Endodermal cell (in vitro differentiated cells): ENCODE data around the gene NUP210. TPM values are rescaled to one million over a fixed set of nuclear protein-coding genes. Genes with fewer than 3 reads are reported as not detected.

Experiments
- DNase-seq: peaks from one replicate; pipeline ENCODE4 v3.0.0-alpha.2; 2017
- H3K27ac ChIP-seq: 2 replicates; pipeline ENCODE4 v1.5.1; 2013; ENCODE audit warnings: mild to moderate bottlenecking, low read depth, low read length, moderate library complexity
- H3K27me3 ChIP-seq: 2 replicates; pipeline ENCODE4 v1.6.1; 2013; ENCODE audit warnings: mild to moderate bottlenecking, low read length, moderate library complexity; ENCODE audit not compliant: insufficient read depth, control insufficient read depth, poor library complexity, severe bottlenecking
- H3K36me3 ChIP-seq: 2 replicates; pipeline ENCODE4 v1.7.0; 2013; ENCODE audit warnings: mild to moderate bottlenecking, low read length, moderate library complexity; ENCODE audit not compliant: control insufficient read depth, insufficient read depth
- H3K4me1 ChIP-seq: one replicate; pipeline ENCODE4 v1.7.0; 2013; ENCODE audit warnings: low read length; ENCODE audit not compliant: control insufficient read depth, insufficient read depth
- H3K4me3 ChIP-seq: 2 replicates; pipeline ENCODE4 v1.5.1; 2013; ENCODE audit warnings: mild to moderate bottlenecking, low read length, moderate library complexity
- H3K9ac ChIP-seq: 2 replicates; pipeline ENCODE4 v1.6.1; 2013; ENCODE audit warnings: mild to moderate bottlenecking, low read length, moderate library complexity; ENCODE audit not compliant: poor library complexity, severe bottlenecking; ENCODE audit errors: extremely low read depth
- H3K9me3 ChIP-seq: 2 replicates; pipeline ENCODE4 v1.6.1; 2013; ENCODE audit warnings: mild to moderate bottlenecking, low read length, moderate library complexity; ENCODE audit not compliant: control insufficient read depth
- H3K27ac Mint-ChIP-seq: 2 replicates; pipeline ENCODE4 v1.8.0; 2020; ENCODE audit warnings: mixed read lengths
- H3K27me3 Mint-ChIP-seq: 2 replicates; pipeline ENCODE4 v1.8.0; 2021; ENCODE audit warnings: mild to moderate bottlenecking, mixed read lengths; ENCODE audit not compliant: insufficient read depth
- H3K36me3 Mint-ChIP-seq: 2 replicates; pipeline ENCODE4 v1.8.0; 2020; ENCODE audit warnings: low read depth, mixed read lengths
- H3K4me1 Mint-ChIP-seq: 2 replicates; pipeline ENCODE4 v1.8.0; 2020; ENCODE audit warnings: mixed read lengths
- H3K4me3 Mint-ChIP-seq: 2 replicates; pipeline ENCODE4 v1.8.0; 2020; ENCODE audit warnings: mild to moderate bottlenecking, moderate library complexity, mixed read lengths
- H3K9me3 Mint-ChIP-seq: 2 replicates; pipeline ENCODE4 v1.8.0; 2020; ENCODE audit warnings: mild to moderate bottlenecking, mixed read lengths
- WGBS, 2 experiments: methylation state at CpG; one replicate each; pipeline versions ENCODE4 v1.1.5 to v1.1.7; 2013; ENCODE audit warnings: missing lambda C conversion rate in 2 of 2, mixed read lengths in 1 of 2; ENCODE audit not compliant: insufficient coverage in 1 of 2, insufficient read length in 1 of 2; 5-methylcytosine and 5-hydroxymethylcytosine counted together
- total RNA-seq, 2 donors: library from RNA; stranded (reverse); fragmentation: NEBNext Ultra II Directional in 1 of 2; extraction: Animal tissue kit (Norgen Biotek cat#: 25700) in 1 of 2; gene quantifications; 2 replicates in 1 of 2; 3 replicates in 1 of 2; pipeline ENCODE4 v1.2.1, GENCODE V29; 2021
- TF ChIP-seq, protein P1 (sequence below): fragments of 200-600 bp; sonication (generic); conservative IDR thresholded peaks from 2 replicates; pipeline ENCODE4 v1.5.0; 2021; ENCODE audit warnings: antibody characterized with exemption, mild to moderate bottlenecking

NUP210 gene
- total RNA-seq, 2 donors from 2014 or later, result 43.0 to 62.3 TPM

DNA sequence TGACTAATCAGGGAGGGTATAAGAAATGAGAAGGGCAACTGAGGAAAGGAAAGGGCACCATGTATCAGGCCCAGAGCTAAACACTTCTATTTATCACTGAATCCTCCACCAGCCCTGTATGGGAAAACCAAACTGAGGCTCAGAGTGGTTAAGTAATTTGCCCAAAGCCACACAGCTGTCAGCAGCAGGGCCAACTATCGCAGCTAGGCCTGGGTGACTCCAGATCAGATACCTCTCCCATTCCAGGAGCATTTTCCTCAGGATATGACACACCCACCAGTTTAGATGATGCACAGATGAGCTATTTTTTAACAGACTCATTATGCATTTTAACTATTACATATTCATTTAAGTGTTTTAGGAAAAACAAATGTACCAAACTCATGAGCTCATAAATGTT lies 14.5 kb downstream of the NUP210 start:
- no peaks in the 10 kb centered on the region for H3K4me1 ChIP-seq
- H3K4me1 Mint-ChIP-seq, result no peaks in the 10 kb centered on the region
- peaks cover 10% of the 10 kb centered on the region for H3K9me3 ChIP-seq
- H3K9me3 Mint-ChIP-seq, result peaks cover 9% of the 10 kb centered on the region
- TF ChIP-seq, protein P1, sequence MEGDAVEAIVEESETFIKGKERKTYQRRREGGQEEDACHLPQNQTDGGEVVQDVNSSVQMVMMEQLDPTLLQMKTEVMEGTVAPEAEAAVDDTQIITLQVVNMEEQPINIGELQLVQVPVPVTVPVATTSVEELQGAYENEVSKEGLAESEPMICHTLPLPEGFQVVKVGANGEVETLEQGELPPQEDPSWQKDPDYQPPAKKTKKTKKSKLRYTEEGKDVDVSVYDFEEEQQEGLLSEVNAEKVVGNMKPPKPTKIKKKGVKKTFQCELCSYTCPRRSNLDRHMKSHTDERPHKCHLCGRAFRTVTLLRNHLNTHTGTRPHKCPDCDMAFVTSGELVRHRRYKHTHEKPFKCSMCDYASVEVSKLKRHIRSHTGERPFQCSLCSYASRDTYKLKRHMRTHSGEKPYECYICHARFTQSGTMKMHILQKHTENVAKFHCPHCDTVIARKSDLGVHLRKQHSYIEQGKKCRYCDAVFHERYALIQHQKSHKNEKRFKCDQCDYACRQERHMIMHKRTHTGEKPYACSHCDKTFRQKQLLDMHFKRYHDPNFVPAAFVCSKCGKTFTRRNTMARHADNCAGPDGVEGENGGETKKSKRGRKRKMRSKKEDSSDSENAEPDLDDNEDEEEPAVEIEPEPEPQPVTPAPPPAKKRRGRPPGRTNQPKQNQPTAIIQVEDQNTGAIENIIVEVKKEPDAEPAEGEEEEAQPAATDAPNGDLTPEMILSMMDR, result no peak
- no peak overlapping the region for H3K27ac ChIP-seq
- no peaks in the 10 kb centered on the region for H3K27me3 ChIP-seq
- H3K27me3 Mint-ChIP-seq, result peaks cover 2% of the 10 kb centered on the region
- no peak overlapping the region for H3K9ac ChIP-seq
- peaks cover 6% of the 10 kb centered on the region for H3K36me3 Mint-ChIP-seq
- no peak overlapping the region for H3K4me3 Mint-ChIP-seq
- WGBS, 2 experiments, result 97 to 100% methylated on average over 1 of the region's 1 CpG
- H3K36me3 ChIP-seq, result no peaks in the 10 kb centered on the region
- H3K27ac Mint-ChIP-seq, result no peak overlapping the region
- H3K4me3 ChIP-seq, result no peak overlapping the region
- no peak for DNase-seq

DNA sequence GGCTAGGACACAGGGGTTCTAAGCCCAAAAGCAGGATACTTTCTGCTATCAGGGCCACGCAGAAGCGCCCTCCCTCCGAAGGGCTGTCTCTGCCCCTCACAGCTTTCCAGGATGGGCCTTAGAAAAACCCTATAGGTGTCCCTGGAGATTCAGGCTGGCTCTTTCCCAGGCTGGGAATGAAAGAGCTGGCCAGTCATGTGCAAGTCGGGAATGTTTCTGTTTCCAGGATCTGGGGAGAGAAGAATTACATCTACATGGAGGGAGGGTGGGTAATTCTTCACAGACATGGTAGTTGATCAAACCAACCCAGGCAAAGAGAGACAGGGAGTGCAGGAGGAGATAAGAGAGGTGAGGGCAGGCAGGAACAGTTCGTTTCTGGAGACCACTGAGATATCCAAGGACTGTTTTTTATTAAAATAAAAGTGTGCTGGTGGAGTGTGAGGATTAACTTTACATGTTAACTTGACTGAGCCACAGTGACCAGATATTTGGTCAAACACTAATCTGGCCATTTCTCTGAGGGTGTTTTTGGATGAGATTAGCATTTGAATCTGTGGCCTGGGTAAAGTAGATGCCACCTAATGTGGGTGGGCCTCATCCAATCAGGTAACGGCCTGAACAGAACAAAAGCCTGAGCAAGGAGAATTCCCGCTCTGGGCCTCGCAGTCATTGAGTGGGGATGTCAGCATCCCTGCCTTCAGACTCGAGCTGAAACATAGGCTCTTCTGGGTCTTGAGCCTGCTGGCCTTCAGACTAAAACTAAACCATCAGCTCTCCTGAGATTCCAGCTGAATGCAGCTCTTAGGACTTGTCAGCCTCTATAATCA lies 15.3 kb downstream of the NUP210 start:
- Mint-ChIP-seq H3K9me3 (peaks cover 9% of the 10 kb centered on the region), H3K4me3 (no peak overlapping the region), H3K36me3 (peaks cover 6% of the 10 kb centered on the region), H3K4me1 (no peaks in the 10 kb centered on the region), H3K27me3 (peaks cover 2% of the 10 kb centered on the region), H3K27ac (no peak overlapping the region)
- 83 to 91% methylated on average over 6 to 9 of the region's 9 CpGs for WGBS, 2 experiments
- Histone ChIP-seq H3K4me1 (no peaks in the 10 kb centered on the region), H3K27me3 (no peaks in the 10 kb centered on the region), H3K9me3 (peaks cover 10% of the 10 kb centered on the region), H3K27ac (no peak overlapping the region), H3K4me3 (no peak overlapping the region), H3K36me3 (no peaks in the 10 kb centered on the region), H3K9ac (no peak overlapping the region)
- no peak for DNase-seq
- TF ChIP-seq, protein P1, result no peak

DNA sequence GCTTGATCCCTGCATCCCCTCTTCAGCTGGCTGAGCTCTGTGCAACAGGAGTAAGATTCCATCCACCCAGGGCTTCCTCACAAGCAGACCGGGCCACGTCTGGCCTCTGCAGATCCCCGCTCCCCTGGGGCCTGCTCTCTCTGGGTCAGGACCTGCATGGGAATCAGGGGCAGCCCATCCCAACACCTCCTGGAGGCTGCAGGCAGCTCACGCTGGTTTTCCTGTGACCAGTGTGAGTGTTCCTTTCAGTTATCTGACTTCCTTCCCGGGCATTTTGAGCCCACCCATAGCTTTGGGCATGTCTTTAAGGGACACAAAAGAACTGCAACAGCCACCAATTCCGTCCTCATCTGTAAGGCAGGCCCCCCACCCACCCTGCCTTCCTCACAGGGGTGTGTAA lies 16.3 kb downstream of the NUP210 start:
- peaks cover 2% of the 10 kb centered on the region for H3K27me3 Mint-ChIP-seq
- H3K36me3 Mint-ChIP-seq, result peaks cover 2% of the 10 kb centered on the region
- peak overlapping the region; percentile 78 for H3K27ac ChIP-seq
- H3K4me1 ChIP-seq, result no peaks in the 10 kb centered on the region
- TF ChIP-seq, protein P1, result no peak
- 43 to 73% methylated on average over 2 to 6 of the region's 6 CpGs for WGBS, 2 experiments
- H3K9ac ChIP-seq, result no peak overlapping the region
- no peaks in the 10 kb centered on the region for H3K27me3 ChIP-seq
- H3K27ac Mint-ChIP-seq, result no peak overlapping the region
- no peak overlapping the region for H3K4me3 Mint-ChIP-seq
- peaks cover 9% of the 10 kb centered on the region for H3K9me3 Mint-ChIP-seq
- no peaks in the 10 kb centered on the region for H3K4me1 Mint-ChIP-seq
- H3K4me3 ChIP-seq, result no peak overlapping the region
- H3K9me3 ChIP-seq, result peaks cover 10% of the 10 kb centered on the region
- H3K36me3 ChIP-seq, result no peaks in the 10 kb centered on the region
- DNase-seq, result no peak
